Omental fat pad (tissue), 4 donors: ENCODE measurements around the gene FOXO3. TPM values are rescaled to one million over a fixed set of nuclear protein-coding genes. Genes with fewer than 3 reads are reported as not detected.
"Not testable (repeated sequence)": the region's sequence is repeated elsewhere in the genome, so short reads cannot be mapped to it uniquely, and the experiment has no call there.

Experiments
- ATAC-seq: fragments of 150-250 bp; one replicate; pipeline ENCODE4 v1.9.1; 2016; ENCODE audit warnings: mild to moderate bottlenecking, moderate library complexity; ENCODE audit not compliant: low FRiP score
- DNase-seq: peaks from one replicate; pipeline ENCODE4 v3.0.0-alpha.2; 2019; ENCODE audit warnings: low spot score
- CTCF ChIP-seq, 3 donors: fragments of 450-650 bp; IDR thresholded peaks; one replicate each; pipeline ENCODE4 v1.5.1; 2016 to 2017; ENCODE audit warnings: antibody characterized with exemption in 3 of 3, mild to moderate bottlenecking in 3 of 3, moderate library complexity in 2 of 3
- total RNA-seq, 4 donors: library from RNA; depleted of rRNA; stranded (reverse); fragments of >200 nt; gene quantifications; one replicate each; pipeline ENCODE4 v1.1.0, GENCODE V29; 2016

The FOXO3 gene
- total RNA-seq, 4 donors from 2014 or later, result 92.9 to 129 (median 113) TPM

DNA sequence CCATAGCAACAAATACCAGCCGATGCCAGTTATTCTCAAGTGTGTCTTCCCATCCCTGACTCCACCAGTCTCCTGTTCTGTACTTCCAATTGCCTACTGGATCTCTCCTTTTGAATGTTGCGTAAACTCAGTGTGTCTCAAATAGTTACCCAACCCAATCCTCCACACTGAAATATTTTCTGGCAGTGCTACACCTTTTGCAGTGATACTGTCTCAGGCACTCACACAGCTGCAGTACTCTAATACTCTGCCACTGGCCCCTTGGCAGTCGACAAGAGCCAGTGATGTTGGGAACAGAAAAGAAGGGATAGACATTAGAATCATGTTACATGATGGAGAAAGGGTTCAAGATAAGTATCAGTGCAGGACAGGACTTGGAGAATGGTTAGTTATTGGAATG lies 31.8 kb upstream of the FOXO3 start:
- ATAC-seq (no peak), DNase-seq (no peak)
- TF ChIP-seq CTCF (IDR thresholded peaks at IDR 0.05), result no peak

GRCh38 chr6:108531332-108531731 lies 29.4 kb upstream of the FOXO3 start:
- TF ChIP-seq CTCF (IDR thresholded peaks at IDR 0.05), result no peak
- DNase-seq (no peak), ATAC-seq (no peak)

GRCh38 chr6:108535114-108535742 lies 25.5 kb upstream of the FOXO3 start:
- DNase-seq, result no peak
- TF ChIP-seq CTCF (IDR thresholded peaks at IDR 0.05), result no peak
- no peak for ATAC-seq

DNA sequence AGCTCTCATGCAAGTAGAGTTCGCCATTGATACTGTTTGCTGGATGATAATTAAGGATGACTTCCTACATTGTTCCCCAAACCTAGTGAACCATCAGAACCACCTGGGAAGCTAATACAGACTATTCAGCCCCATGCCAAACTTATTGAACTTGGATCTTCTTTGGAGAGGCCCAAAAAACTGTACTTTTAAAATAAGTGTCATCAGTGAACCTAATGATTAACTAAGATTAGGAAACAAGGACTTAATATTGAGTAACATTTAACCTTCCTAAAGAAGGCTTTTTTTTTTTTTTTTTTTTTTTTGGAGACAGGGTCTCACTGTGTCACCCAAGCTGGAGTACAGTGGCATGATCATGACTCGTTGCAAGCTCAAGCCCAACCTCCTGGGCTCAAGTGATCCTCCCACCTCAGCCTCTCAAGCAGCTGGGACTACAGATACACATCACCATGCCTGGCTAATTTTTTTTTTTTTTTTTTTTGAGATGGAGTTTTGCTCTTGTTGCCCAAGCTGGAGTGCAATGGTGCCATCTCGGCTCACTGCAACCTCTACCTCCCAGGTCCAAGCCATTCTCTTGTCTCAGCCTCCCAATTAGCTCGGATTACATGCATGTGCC lies 24.7 kb upstream of the FOXO3 start:
- not testable (repeated sequence) for DNase-seq, ATAC-seq

GRCh38 chr6:108541843-108542759 lies 18.6 kb upstream of the FOXO3 start:
- DNase-seq (no peak), ATAC-seq (peak; percentile 52)
- peak in 1 of 3 donors; percentile 49 for TF ChIP-seq CTCF (IDR thresholded peaks at IDR 0.05)

- no peak for TF ChIP-seq CTCF (IDR thresholded peaks at IDR 0.05)
- no peak for DNase-seq
- ATAC-seq, result no peak
Observed at GRCh38 chr6:108543175-108543940, 17.4 kb upstream of the FOXO3 start.

DNA sequence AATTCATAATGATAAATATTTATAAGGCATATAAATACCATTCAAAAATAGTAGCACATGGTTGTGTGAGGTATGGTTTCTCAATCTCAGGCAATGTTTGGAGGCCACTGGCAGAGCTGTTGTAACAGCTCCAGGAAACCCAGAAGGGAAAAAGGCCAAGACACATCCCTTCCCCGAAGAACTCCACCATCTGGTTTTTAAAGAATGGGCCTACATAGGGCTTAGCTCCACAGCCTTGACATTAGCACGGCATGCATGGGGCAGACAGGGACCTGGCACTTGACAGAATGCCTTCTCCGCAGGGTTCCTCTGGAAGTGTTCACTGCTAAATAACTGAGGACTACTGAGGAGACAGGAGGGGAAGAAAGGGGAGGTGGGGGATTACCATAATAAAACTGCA lies 16.1 kb upstream of the FOXO3 start:
- TF ChIP-seq CTCF (IDR thresholded peaks at IDR 0.05), result no peak
- ATAC-seq (no peak), DNase-seq (no peak)
